Measurements from ENCODE around the gene THBS3. TPM values are rescaled to one million over a fixed set of nuclear protein-coding genes. Genes with fewer than 3 reads are reported as not detected.

Gene THBS3
- total and polyA plus RNA-seq, 9 of the 15 experiments (the other 6 are each of a cell fraction or from before 2014, with no cell fraction given): 0.59 to 8.3 (median 3.2) TPM

DNA sequence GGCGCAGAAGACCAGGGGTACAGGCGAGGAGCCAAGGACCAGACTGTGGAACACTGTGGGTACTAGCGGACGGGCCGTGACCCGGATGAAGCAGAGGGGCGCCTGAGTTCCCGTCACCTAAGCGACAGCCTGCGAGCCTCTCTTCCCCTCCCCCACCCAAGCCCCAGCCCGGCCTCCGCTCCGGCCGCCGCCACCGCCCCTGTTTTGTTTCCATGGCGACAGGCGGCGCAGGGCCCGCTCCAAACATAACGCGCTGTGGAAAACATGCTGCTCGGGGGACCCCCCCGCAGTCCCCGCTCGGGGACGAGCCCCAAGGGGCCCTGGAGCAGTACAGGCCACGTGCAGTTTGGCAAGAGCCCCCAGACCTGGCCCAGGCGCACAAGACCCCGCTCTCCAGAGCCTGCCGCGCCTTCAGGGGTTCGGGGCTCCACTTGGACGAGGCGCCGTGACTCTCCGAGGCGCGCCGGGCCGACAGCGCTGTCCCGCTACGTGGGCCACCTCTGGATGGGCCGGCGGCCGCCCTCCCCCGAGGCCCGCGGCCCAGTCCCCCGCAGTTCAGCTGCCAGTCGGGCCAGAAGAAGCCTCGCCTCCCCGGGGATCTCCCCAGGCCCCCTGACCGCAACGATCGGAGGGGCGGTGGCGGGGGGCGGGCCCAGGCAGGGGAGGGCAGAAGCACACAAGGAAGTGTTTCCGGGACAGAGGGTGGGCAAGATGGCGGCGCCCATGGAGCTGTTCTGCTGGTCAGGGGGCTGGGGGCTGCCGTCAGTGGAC is 1.0 kb upstream of the THBS3 start, which contains the start of gene MTX1 (continued):
- TF ChIP-seq, protein P1, sequence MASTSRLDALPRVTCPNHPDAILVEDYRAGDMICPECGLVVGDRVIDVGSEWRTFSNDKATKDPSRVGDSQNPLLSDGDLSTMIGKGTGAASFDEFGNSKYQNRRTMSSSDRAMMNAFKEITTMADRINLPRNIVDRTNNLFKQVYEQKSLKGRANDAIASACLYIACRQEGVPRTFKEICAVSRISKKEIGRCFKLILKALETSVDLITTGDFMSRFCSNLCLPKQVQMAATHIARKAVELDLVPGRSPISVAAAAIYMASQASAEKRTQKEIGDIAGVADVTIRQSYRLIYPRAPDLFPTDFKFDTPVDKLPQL (IDR thresholded peaks at IDR 0.05; ENCODE audit: extremely low read depth, insufficient read length): no peak
- TF ChIP-seq ZNF507 (tag; conservative IDR thresholded peaks at IDR 0.05) (no peak), CBX2 (IDR thresholded peaks at IDR 0.05; ENCODE audit: insufficient read depth, low read length, poor library complexity, severe bottlenecking) (no peak), PHF8 (IDR thresholded peaks at IDR 0.05; ENCODE audit: borderline replicate concordance, low read length) (peak; percentile 95), SMARCC2 (IDR thresholded peaks at IDR 0.05; ENCODE audit: low read depth) (no peak), SMARCE1 (IDR thresholded peaks at IDR 0.05) (0 out of 2 replicates have a peak, but pooled peaks have one; percentile 37), ARNT (IDR thresholded peaks at IDR 0.05) (no peak), ZSCAN29 (IDR thresholded peaks at IDR 0.05) (no peak), CHD4 (IDR thresholded peaks at IDR 0.05; ENCODE audit: insufficient read depth, insufficient replicate concordance, low read depth, low read length, poor library complexity, severe bottlenecking) (no peak), HDAC3 (IDR thresholded peaks at IDR 0.05; ENCODE audit: borderline replicate concordance, partially characterized antibody) (no peak), SP1 (CRISPR knock-in tag; IDR thresholded peaks at IDR 0.05) (peak; percentile 71; the same call in 1 of the 2 replicates), CSDE1 (IDR thresholded peaks at IDR 0.05) (peak in 1 of 2 experiments; percentile 88; a peak in 1 of 4 replicates), HNRNPLL (IDR thresholded peaks at IDR 0.05; ENCODE audit: low read depth, low read length, poor library complexity, severe bottlenecking) (no peak)
- TF ChIP-seq, protein P2, sequence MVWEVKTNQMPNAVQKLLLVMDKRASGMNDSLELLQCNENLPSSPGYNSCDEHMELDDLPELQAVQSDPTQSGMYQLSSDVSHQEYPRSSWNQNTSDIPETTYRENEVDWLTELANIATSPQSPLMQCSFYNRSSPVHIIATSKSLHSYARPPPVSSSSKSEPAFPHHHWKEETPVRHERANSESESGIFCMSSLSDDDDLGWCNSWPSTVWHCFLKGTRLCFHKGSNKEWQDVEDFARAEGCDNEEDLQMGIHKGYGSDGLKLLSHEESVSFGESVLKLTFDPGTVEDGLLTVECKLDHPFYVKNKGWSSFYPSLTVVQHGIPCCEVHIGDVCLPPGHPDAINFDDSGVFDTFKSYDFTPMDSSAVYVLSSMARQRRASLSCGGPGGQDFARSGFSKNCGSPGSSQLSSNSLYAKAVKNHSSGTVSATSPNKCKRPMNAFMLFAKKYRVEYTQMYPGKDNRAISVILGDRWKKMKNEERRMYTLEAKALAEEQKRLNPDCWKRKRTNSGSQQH (CRISPR knock-in tag; IDR thresholded peaks at IDR 0.05): 0 out of 2 replicates have a peak, but pooled peaks have one; percentile 36
- TF ChIP-seq, protein P3, sequence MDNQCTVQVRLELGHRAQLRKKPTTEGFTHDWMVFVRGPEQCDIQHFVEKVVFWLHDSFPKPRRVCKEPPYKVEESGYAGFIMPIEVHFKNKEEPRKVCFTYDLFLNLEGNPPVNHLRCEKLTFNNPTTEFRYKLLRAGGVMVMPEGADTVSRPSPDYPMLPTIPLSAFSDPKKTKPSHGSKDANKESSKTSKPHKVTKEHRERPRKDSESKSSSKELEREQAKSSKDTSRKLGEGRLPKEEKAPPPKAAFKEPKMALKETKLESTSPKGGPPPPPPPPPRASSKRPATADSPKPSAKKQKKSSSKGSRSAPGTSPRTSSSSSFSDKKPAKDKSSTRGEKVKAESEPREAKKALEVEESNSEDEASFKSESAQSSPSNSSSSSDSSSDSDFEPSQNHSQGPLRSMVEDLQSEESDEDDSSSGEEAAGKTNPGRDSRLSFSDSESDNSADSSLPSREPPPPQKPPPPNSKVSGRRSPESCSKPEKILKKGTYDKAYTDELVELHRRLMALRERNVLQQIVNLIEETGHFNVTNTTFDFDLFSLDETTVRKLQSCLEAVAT (IDR thresholded peaks at IDR 0.05): 0 out of 4 replicates have a peak, but pooled peaks of 1 of the 2 experiments have one; percentile 27
- TF ChIP-seq, protein P4, sequence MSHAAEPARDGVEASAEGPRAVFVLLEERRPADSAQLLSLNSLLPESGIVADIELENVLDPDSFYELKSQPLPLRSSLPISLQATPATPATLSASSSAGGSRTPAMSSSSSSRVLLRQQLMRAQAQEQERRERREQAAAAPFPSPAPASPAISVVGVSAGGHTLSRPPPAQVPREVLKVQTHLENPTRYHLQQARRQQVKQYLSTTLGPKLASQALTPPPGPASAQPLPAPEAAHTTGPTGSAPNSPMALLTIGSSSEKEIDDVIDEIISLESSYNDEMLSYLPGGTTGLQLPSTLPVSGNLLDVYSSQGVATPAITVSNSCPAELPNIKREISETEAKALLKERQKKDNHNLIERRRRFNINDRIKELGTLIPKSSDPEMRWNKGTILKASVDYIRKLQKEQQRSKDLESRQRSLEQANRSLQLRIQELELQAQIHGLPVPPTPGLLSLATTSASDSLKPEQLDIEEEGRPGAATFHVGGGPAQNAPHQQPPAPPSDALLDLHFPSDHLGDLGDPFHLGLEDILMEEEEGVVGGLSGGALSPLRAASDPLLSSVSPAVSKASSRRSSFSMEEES (CRISPR knock-in tag; IDR thresholded peaks at IDR 0.05): no peak
- TF ChIP-seq, protein P5, sequence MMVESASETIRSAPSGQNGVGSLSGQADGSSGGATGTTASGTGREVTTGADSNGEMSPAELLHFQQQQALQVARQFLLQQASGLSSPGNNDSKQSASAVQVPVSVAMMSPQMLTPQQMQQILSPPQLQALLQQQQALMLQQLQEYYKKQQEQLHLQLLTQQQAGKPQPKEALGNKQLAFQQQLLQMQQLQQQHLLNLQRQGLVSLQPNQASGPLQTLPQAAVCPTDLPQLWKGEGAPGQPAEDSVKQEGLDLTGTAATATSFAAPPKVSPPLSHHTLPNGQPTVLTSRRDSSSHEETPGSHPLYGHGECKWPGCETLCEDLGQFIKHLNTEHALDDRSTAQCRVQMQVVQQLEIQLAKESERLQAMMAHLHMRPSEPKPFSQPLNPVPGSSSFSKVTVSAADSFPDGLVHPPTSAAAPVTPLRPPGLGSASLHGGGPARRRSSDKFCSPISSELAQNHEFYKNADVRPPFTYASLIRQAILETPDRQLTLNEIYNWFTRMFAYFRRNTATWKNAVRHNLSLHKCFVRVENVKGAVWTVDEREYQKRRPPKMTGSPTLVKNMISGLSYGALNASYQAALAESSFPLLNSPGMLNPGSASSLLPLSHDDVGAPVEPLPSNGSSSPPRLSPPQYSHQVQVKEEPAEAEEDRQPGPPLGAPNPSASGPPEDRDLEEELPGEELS (CRISPR knock-in tag; IDR thresholded peaks at IDR 0.05; ENCODE audit: borderline replicate concordance): no peak
